HG03039 (cell line): ENCODE results near the gene PTPA.
"Not testable (repeated sequence)": the region's sequence is repeated elsewhere in the genome, so short reads cannot be mapped to it uniquely, and the experiment has no call there.

ENCODE experiments used
- ATAC-seq: cut with Tn5 transposase; IDR thresholded peaks from one replicate; pipeline ENCODE4 v1.9.1; 2021; ENCODE audit warnings: mild to moderate bottlenecking, moderate library complexity; ENCODE audit not compliant: unreplicated experiment

PTPA gene

GRCh38 chr9:129108805-129109536 lies 2.2 kb upstream of the PTPA start:
- ATAC-seq, result no peak

- no peak for ATAC-seq
These were observed 1.7 kb upstream of the PTPA start for GRCh38 chr9:129109537-129109903.

GRCh38 chr9:129109952-129110739 lies 1.1 kb upstream of the PTPA start:
- ATAC-seq, result no peak

GRCh38 chr9:129111528-129112151 lies 425 bp downstream of the PTPA start:
- peak; percentile 19 for ATAC-seq

GRCh38 chr9:129112526-129112925 lies 1.3 kb downstream of the PTPA start:
- not testable (repeated sequence) for ATAC-seq

- ATAC-seq, result no peak
These were observed 2.6 kb downstream of the PTPA start for GRCh38 chr9:129113645-129114304.

GRCh38 chr9:129118799-129119198 lies 7.6 kb downstream of the PTPA start:
- no peak for ATAC-seq

GRCh38 chr9:129121483-129121882 lies 10.3 kb downstream of the PTPA start:
- no peak for ATAC-seq

GRCh38 chr9:129122133-129122532 lies 10.9 kb downstream of the PTPA start:
- no peak for ATAC-seq

- not testable (repeated sequence) for ATAC-seq
These were observed 11.8 kb downstream of the PTPA start for GRCh38 chr9:129122976-129123375.

- ATAC-seq, result no peak
These were observed 13.4 kb downstream of the PTPA start for GRCh38 chr9:129124506-129125069.

- ATAC-seq, result no peak
These were observed 14.3 kb downstream of the PTPA start for GRCh38 chr9:129125478-129125877.

- ATAC-seq, result no peak
These were observed 15.8 kb downstream of the PTPA start for GRCh38 chr9:129126749-129127618.

- ATAC-seq, result no peak
These were observed 17.5 kb downstream of the PTPA start for GRCh38 chr9:129128689-129129088.

- not testable (repeated sequence) for ATAC-seq
These were observed 19.1 kb downstream of the PTPA start for GRCh38 chr9:129130271-129130670.

- no peak for ATAC-seq
These were observed 19.6 kb downstream of the PTPA start for GRCh38 chr9:129130791-129131190.

GRCh38 chr9:129131300-129132145 lies 20.3 kb downstream of the PTPA start:
- no peak for ATAC-seq

GRCh38 chr9:129133082-129133481 lies 21.9 kb downstream of the PTPA start:
- no peak for ATAC-seq

GRCh38 chr9:129135476-129135875 lies 24.3 kb downstream of the PTPA start:
- ATAC-seq, result no peak
